ENCODE measurements around the gene SLC9A5. TPM values are rescaled to one million over a fixed set of nuclear protein-coding genes. Genes with fewer than 3 reads are reported as not detected.

SLC9A5 gene
- polyA plus RNA-seq, 3 donors, result 0.26 to 1.6 (median 0.82) TPM

DNA sequence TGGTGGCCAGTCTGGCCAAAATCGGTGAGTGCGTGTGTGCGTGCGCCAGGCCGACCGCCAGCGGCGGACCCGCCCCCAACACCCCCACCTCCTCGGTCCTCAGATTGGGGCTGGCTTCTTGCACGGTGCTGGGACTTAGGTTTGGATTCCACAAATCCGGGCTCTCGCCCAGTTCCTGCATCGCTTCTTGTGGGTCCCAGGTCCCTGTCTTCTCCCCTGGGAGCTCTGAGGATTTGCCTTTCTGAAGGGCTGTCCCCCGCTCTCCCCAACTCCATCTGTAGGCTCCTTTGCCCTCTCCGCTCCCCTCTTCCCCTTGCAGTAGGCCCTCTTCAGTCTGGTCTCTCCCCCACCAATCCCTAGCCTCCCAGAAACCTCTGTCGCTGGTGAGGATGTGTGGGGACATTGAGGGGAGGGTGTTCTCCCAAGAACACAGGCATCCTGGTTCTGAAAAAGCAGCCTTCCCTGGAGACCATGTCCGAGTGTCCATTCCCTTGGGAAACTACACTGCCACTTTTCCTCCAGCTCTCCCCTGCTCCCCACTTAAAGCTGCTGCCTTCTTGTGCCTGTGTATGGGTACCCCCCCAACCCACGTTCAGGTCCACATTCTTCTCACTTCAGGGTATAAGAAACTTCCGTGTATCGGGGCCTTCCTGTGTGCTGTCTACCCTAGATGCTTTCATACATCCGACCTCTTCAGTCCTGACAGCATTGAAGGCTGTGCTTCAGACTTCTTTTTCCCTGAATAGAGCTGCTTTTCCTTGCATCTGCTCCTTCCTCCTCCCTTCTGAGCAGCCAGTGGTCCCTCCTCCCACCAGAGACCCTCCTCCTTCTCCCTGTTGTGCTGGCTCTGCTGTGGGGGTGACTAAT is 632 bp downstream of the SLC9A5 start:
- no peak overlapping the region for H3K27ac ChIP-seq (ENCODE audit: low read depth, low read length)
- 21 to 27% (median 22%) methylated on average over 22 of the region's 22 CpGs for WGBS, 3 donors

DNA sequence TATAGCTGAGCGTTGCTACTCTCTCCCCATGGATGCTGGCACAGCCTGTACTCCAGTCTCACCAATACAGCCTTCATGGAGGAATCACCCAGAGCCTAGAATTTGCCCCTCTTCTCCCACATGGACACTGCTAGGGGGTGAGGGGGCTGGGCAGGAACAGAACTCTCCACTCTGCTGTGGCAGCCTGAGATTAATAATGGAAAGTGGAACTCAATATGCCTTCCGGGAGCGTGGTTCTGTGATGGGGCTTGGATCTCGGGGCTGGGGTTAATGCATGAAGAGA is 1.2 kb downstream of the SLC9A5 start:
- WGBS, 3 donors, result 62 to 76% (median 74%) methylated on average over 4 of the region's 4 CpGs
- H3K27ac ChIP-seq (ENCODE audit: low read depth, low read length), result no peak overlapping the region

DNA sequence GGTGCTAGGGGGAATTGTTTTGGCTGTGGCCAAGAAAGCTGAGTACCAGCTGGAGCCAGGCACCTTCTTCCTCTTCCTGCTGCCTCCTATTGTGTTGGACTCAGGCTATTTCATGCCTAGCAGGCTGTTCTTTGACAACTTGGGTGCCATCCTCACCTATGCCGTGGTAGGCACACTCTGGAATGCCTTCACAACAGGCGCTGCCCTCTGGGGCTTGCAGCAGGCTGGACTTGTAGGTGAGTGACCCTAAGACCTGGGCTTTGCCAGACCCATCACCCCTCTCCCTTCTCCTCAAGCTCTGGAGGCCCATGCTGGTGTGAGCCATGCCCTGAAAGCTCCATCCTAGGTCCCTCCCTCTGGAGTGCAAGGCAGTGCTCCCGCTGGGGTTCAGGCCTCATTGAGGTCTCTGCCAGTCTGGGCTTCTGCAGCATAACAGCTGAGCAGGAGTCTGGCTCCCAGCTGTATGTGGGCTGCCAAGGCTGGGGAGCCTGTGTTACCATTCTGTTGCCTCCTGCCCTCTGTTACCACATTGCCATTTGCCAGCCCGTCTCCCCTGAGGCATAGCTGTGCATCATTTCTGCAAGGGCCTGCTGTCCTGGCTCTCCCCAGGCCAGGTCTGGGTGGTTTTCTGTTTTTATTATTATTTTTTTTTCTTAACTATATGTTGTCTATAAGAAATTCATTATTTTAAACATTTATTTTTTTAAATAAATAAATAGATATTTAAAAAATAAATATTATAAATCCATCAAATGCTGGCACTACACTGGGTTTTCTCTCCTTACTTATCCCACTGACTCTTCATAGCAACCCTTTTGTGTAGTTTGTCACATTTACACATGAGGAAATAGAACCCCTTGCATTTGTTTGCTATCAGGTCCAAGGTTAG is 4.1 kb downstream of the SLC9A5 start:
- WGBS, 3 donors, result 86 to 87% (median 87%) methylated on average over 4 of the region's 4 CpGs
- H3K27ac ChIP-seq (ENCODE audit: low read depth, low read length), result no peak overlapping the region

DNA sequence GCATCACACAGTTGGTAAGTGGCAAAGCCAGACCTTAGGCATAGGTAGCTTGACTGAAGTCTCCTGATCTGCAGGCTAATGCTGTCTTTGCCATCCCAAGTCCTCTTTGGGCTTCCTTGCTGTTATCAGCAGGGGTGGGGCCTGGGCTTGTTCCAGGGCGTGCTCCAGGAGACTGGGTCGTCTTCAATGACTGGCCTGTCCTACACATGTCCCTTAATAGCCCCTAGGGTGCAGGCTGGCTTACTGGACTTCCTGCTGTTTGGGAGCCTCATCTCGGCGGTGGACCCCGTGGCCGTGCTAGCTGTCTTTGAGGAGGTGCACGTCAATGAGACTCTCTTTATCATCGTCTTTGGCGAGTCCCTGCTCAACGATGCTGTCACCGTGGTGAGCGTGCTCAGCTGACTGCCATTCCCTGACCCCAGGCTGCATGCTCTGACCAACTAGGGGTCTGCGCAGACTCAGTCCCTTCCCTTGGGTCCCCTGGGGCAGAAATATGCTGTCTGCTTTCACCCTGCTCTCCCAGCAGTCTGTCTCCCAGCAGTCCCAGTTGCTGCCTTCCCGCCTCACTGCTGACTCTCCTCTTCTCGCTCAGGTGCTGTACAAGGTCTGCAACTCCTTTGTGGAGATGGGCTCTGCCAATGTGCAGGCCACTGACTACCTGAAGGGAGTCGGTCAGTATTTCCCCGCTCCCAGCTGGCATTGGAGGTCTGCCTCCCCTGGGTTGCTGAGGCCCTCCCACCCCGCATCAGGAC is 6.2 kb downstream of the SLC9A5 start:
- H3K27ac ChIP-seq (ENCODE audit: low read depth, low read length), result no peak overlapping the region
- WGBS, 3 donors, result 85 to 92% (median 92%) methylated on average over 18 of the region's 18 CpGs

DNA sequence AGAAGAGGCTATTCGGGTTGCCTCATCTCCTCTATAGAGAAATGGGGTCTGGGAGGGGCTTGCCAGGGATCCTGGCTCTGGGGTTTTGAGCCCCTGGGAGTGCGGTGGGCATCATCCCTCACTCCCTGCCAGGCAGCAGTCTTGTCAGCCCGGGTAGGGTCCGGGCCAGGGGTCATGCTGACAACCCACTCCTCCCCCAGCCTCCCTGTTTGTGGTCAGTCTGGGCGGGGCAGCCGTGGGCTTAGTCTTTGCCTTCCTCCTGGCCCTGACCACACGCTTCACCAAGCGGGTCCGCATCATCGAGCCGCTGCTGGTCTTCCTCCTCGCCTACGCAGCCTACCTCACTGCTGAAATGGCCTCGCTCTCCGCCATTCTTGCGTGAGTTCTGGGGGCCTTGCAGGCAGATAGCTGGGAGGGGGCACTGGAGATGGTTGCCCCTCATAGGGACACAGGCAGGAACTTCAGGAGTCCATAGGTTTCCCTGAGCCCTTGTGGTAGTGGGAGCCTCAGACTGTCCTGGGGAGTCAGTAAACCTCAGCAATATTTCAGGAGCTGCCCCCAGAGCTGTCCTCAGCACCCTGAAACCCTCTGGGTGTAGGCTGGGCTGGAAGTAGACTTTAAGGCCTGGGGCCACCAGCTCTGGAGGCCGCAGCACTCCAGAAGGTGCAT is 6.9 kb downstream of the SLC9A5 start:
- WGBS, 3 donors, result 92 to 93% (median 92%) methylated on average over 17 of the region's 17 CpGs
- no peak overlapping the region for H3K27ac ChIP-seq (ENCODE audit: low read depth, low read length)

DNA sequence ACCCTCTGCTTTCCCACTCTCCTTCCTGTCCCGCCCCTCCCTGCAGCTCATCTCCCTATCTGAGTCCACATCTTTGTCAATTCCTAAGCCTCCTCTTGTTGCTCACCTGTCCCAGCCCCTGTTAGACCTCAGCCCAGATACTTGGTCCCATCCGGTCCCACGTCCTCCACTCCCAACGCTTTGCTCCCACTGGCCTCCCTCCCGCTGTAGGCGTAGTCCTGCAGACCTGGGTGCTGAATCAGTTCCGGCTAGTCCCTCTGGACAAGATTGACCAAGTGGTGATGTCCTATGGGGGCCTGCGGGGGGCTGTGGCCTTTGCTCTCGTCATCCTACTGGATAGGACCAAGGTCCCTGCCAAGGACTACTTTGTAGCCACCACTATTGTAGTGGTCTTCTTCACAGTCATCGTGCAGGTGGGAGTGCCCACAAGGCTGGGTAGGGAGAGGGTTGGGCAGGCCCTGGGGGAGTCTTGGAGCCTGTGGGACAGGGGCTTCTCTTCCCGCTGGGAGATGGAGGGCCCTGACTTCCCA is 8.0 kb downstream of the SLC9A5 start:
- WGBS, 3 donors, result 83 to 97% (median 95%) methylated on average over 11 of the region's 11 CpGs
- H3K27ac ChIP-seq (ENCODE audit: low read depth, low read length), result no peak overlapping the region

DNA sequence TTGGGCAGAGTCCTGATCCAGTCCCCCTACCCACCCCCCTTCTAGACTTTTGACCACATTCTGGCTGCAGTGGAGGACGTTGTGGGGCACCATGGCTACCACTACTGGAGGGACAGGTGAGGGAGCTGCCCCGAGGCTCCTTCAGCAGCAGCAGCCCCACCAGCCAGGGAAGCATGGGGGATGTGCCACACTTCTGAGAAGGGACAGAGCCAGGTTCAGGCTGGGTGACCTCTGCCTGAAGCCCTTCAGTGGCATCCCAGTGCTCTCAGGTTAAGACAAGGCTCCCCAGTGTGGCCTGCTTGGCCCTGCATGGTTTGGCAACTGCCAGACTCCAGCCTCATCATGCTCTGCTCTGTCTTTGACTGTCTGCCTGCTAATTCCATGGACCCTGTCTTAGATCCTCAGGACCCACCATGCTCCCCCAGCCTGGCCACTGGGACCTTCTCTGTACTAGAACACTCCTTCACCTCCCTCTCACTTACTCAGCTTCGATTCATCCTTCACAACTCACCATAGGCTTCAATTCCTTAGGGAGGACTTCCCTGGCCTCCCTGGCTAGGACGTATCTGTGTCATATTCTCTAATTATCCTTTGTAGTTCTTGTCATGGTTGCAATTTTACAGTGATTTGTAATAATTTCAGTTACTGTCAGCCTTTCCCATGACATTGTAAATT is 8.8 kb downstream of the SLC9A5 start:
- WGBS, 3 donors, result 79 to 87% (median 81%) methylated on average over 4 of the region's 4 CpGs
- no peak overlapping the region for H3K27ac ChIP-seq (ENCODE audit: low read depth, low read length)

DNA sequence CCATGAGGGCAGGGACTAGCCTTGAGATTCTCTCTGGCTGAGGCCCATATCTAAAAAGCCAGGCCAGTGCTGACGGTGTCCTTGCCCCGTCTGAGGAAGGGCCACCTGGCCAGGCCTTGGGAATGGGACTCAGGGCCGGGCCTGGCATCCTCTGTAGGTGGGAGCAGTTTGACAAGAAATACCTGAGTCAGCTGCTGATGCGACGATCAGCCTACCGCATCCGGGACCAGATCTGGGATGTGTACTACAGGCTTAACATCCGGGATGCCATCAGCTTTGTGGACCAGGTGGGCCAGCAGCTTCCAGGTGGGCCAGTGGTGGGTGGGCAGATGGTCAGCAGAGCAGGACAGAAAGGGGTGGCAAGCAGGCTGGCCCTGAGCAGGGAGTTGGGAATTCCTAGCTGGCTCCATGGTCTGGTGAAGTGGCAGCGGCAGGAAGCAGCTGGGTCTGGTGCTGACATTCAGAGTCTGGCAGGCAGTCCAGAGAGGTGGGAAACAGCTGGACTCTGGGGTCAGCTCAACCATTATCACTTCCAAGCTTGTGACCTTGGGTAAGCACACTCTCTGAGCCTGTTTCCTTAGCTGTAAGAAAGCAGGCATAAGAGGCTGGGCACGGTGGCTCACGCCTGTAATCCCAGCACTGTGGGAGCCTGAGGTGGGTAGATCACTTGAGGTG is 9.5 kb downstream of the SLC9A5 start:
- H3K27ac ChIP-seq (ENCODE audit: low read depth, low read length), result no peak overlapping the region
- WGBS, 3 donors, result 67 to 84% (median 83%) methylated on average over 11 of the region's 11 CpGs

DNA sequence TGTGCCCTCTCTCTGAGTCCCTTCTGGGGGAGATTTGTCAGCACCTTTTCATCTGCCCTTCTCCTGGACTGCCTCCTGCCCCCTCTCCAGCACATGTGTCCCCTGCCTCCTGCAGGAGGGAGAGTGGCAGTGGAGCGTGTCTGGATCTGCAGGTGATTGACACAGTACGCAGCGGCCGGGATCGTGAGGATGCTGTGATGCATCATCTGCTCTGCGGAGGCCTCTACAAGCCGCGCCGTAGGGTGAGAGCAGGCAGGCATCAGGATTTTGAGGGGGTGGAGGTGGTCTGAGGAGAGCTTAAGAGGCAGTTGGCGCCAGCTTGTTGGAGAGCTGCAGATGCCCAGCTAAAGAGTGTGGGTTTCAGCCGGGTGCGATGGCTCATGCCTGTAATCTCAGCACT is 10.9 kb downstream of the SLC9A5 start:
- H3K27ac ChIP-seq (ENCODE audit: low read depth, low read length), result no peak overlapping the region
- 87 to 95% (median 94%) methylated on average over 12 of the region's 12 CpGs for WGBS, 3 donors

DNA sequence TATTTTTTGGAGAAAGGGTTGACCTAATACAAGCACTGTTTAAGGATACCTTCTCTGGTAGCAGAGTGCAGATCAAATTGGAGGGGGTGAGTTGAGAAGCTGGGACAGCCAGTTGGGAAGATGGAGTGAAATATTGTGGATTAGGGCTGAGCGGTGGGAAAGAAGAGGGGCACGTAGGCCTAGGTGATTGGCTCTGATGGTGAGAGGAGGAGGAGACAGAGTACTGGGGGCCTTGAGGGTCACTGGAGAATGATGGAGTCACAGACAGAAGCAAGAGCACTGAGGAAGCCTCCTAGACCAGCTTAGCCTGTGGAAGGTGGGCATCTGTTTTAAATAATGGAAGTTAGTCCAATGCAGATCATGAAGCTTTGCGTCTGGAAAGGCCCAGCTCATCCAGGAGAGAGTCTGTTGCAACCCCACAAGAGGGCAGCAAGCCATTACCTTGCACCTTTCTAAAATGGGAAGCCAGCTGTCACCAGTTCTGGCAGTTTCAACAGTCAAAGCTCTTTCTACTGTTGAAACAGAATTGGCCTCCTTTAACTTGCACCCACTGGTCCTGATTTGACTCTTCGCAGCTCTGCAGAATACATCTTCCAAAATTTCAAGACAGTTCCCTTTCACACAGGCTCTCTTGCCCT is 11.8 kb downstream of the SLC9A5 start:
- WGBS, 3 donors, result 72 to 81% (median 76%) methylated on average over 4 of the region's 4 CpGs
- no peak overlapping the region for H3K27ac ChIP-seq (ENCODE audit: low read depth, low read length)

DNA sequence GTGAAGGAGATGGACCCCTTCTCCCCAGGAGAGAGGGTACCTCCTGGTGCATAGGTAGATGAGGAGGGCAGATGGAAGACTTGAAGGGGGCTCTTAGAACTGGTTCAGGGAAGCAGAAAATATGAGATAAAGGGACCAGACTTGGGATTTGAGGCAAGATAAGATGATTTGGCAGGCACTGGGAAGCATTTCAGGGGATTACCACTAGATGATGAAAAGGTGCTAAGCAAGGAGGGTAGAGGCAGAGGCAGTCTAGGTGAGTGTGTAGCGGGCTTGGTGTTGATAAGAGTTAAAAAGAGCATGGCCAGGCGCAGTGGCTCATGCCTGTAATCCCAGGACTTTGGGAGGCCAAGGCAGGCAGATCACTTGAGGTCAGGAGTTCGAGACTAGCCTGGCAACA is 14.4 kb downstream of the SLC9A5 start:
- WGBS, 3 donors, result 77 to 90% (median 89%) methylated on average over 3 of the region's 3 CpGs
- no peak overlapping the region for H3K27ac ChIP-seq (ENCODE audit: low read depth, low read length)

DNA sequence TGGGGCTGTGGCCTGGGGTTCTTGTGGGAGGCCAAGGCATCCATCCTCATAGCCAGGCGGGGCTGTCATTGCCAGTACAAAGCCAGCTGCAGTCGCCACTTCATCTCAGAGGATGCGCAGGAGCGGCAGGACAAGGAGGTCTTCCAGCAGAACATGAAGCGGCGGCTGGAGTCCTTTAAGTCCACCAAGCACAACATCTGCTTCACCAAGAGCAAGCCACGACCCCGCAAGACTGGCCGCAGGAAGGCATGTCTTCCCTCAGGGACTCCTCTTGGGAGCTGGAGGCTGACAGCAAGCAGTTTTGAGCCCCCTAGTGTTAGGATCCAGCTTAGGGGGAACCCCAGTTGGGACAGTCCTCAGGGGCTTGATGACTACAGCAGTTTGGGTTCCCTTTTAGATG is 15.5 kb downstream of the SLC9A5 start:
- 77 to 80% (median 78%) methylated on average over 9 of the region's 9 CpGs for WGBS, 3 donors
- H3K27ac ChIP-seq (ENCODE audit: low read depth, low read length), result no peak overlapping the region

DNA sequence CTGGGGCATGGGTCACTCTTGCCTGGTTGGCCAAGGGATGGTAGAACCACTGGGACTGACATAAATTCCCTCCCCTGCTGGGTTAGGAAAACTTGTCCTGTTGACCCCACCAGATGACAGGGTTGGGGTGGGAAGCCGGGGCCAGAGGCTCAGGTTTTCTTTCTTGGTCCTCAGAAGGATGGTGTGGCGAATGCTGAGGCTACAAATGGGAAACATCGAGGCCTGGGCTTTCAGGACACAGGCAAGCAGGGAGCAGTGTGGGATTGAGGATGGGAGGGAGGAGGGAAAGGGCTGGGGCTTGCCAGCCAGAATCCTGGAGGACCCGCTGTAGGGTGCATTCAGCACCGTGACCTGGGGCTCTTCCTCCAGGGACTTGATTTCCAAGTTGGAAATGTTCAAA is 16.1 kb downstream of the SLC9A5 start:
- WGBS, 3 donors, result 85 to 92% (median 91%) methylated on average over 5 of the region's 5 CpGs
- no peak overlapping the region for H3K27ac ChIP-seq (ENCODE audit: low read depth, low read length)

DNA sequence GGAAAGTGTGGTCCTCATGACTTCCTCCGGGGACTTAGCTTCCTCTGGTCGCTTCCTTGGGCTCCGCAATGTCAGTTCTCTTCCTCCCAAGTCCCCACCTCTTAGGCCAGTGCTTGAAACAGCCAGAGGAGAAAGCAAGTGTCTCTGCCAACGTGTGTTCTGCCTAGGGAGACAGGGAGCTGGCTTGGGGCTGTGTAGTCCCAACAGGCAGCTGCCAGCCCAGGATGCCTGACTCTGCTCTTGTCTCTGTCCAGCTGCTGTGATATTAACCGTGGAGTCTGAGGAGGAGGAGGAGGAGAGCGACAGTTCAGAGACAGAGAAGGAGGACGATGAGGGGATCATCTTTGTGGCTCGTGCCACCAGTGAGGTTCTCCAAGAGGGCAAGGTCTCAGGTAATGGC is 17.1 kb downstream of the SLC9A5 start:
- no peak overlapping the region for H3K27ac ChIP-seq (ENCODE audit: low read depth, low read length)
- WGBS, 3 donors, result 59 to 78% (median 64%) methylated on average over 8 of the region's 8 CpGs

DNA sequence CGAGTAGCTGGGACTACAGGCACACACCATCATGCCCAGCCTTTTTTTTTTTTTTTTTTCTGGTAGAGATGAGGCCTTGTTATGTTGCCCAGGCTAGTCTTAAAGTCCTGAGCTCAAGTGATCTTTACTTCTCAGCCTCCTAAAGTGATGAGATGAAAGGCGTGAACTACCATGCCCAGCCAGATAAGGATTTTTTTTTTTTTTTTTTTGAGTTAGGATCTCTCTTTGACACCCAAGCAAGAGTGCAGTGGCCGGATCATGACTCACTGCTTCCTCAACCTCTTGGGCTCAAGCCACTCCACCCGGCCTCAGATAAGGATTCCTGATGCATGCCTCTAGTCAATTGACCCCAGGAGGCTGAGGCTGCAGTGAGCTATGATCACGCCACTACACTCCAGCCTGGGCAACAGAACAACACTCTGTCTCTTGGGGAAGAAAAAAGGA is 19.4 kb downstream of the SLC9A5 start:
- WGBS, 3 donors, result 44 to 51% (median 49%) methylated on average over 5 of the region's 5 CpGs
- no peak overlapping the region for H3K27ac ChIP-seq (ENCODE audit: low read depth, low read length)

DNA sequence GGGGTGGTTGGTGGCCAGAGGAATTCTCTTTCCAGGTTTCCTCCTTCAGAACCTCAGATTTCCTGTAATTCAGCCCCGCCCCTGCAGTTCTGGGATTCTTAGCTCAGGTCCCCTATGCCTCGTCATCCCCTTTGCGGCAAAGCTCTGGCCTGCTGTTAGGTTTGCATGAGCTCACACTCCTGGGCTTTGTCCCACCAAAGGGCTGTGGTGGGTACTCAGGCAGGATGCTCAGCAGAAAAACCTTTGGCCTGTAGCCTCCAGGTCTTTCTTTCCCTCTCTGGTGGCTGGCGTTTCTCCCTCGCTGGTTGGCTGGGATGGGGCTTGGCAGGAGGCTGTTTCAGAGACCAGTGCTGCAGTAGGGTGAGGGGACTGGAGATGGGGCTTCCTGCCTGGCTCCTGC is 21.0 kb downstream of the SLC9A5 start:
- WGBS, 3 donors, result 46 to 50% (median 47%) methylated on average over 5 of the region's 5 CpGs
- H3K27ac ChIP-seq (ENCODE audit: low read depth, low read length), result no peak overlapping the region

DNA sequence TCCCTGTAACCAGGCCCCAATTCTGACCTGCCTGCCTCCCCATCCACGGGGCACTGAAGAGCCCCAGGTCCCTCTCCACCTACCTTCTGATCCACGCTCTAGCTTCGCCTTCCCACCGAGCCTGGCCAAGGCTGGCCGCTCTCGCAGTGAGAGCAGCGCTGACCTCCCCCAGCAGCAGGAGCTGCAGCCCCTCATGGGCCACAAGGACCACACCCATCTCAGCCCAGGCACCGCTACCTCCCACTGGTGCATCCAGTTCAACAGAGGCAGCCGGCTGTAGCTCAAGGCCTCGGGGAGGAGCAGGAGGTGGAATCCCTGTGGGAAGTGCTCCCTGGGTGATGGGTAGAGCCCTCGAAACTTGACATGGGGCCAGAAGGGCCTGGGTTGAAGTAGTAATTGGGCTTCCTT is 22.2 kb downstream of the SLC9A5 start:
- no peak overlapping the region for H3K27ac ChIP-seq (ENCODE audit: low read depth, low read length)
- 76 to 89% (median 87%) methylated on average over 11 of the region's 11 CpGs for WGBS, 3 donors
